HG02759 (cell line): Measurements from ENCODE around the gene CBL.
A peak's percentile ranks its signal among the peaks of the same experiment; 100 is the strongest.
"Not testable (repeated sequence)": the region's sequence is repeated elsewhere in the genome, so short reads cannot be mapped to it uniquely, and the experiment has no call there.

Experiments
- ATAC-seq: cut with Tn5 transposase; IDR thresholded peaks from one replicate; pipeline ENCODE4 v1.9.1; 2021; ENCODE audit warnings: mild to moderate bottlenecking, moderate library complexity; ENCODE audit not compliant: unreplicated experiment

The CBL gene

DNA sequence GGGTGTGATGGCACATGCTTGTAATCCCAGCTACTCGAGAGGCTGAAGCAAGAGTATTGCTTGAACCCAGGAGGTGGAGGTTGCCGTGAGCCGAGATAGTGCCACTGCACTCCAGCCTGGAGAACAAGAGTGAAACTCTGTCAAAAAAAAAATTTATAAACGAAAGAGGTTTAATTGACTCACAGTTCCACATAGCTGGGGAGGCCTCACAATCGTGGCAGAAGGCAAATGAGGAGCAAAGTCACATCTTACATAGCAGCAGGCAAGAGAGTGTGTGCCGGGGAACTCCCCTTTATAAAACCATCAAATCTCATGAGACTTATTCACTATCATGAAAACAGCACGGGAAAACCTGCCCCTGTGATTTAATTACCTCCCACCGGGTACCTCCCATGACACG lies 21.7 kb upstream of the CBL start:
- not testable (repeated sequence) for ATAC-seq

DNA sequence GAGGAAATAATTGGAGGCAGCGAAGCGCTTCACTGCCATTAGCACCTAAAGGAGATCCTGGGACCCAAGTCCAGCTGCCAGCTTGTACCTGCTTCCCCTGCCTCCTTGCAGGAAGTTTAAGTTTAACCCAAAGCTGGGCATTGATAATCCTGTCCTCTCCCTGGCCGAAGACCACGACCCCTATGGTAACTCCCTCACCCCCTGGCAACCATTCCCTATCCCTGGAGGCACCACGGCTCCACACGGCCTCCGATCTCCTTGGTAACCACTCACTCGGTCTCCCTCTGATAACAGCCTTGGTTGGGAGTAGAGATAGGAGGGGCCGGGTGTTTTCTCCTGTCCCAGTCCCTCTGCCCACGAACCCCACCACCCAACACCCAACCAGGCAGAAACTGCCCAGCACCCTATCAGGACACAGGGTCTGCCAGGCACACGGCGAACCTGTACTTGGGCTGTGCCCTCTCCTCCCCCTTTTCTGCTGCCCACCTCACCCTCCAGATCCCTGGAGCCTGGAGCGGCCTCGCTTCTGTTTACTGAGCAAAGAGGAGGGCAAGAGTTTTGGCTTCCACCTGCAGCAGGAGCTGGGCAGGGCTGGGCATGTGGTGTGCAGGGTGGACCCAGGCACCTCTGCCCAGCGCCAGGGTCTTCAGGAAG lies 20.0 kb upstream of the CBL start:
- no peak for ATAC-seq

DNA sequence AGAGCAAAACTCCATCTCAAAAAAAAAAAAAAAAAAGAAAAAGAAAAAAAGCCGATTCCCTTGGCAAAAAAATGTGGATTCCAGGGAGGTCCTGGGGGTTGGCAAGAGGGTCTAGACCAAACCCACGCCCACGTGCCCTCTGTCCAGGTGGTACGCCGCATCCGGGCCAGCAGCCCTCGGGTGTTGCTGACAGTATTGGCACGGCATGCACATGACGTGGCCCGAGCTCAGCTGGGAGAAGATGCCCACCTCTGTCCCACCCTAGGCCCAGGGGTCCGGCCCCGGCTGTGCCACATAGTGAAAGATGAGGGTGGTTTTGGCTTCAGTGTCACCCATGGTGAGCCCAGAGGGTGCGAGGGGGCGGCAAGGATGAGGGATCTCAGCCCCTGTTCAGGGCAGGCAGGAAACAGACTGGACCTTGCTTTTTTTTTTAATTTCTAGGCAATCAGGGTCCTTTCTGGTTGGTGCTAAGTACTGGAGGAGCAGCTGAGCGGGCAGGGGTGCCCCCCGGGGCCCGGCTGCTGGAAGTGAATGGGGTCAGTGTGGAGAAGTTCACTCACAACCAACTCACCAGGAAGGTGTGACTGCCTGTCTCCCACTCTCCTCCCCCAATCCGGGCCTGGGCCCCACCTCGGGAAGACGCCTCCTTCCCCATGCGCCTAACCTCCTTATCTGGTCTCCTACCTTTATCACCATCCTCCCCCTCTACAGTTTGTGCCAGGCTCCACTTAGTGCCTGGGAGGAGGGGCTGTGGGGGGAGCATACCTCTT lies 18.8 kb upstream of the CBL start:
- ATAC-seq = no peak

DNA sequence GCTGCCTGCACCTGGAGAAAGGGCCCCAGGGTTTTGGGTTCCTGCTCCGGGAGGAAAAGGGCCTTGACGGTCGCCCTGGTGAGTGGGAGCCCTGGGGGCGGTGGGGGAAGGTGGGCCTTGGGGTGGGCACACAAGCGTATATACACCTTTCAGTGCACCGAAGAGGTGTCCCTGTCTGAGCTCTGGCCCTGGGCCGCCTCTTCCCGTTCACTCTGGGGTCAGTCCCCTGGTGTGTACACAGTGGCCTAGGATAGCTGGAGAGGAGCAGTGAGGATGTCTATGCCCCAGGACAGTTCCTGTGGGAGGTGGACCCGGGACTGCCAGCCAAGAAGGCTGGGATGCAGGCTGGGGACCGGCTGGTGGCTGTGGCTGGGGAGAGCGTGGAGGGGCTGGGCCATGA lies 18.1 kb upstream of the CBL start:
- ATAC-seq = no peak

DNA sequence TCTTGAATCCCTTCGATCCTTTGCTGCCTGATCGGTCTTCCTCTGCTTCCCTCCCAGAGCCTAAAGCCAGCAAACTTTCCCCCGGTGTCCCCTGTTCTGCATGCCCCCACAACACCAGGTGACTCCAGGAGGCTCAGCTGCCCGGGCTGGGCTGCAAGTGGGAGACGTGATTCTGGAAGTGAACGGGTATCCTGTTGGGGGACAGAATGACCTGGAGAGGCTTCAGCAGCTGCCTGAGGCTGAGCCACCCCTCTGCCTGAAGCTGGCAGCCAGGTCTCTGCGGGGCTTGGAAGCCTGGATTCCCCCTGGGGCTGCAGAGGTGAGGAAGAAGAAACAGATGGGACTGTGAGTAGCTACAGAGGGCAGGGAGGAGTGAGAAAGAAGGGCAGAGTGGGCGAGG lies 17.3 kb upstream of the CBL start:
- no peak for ATAC-seq

DNA sequence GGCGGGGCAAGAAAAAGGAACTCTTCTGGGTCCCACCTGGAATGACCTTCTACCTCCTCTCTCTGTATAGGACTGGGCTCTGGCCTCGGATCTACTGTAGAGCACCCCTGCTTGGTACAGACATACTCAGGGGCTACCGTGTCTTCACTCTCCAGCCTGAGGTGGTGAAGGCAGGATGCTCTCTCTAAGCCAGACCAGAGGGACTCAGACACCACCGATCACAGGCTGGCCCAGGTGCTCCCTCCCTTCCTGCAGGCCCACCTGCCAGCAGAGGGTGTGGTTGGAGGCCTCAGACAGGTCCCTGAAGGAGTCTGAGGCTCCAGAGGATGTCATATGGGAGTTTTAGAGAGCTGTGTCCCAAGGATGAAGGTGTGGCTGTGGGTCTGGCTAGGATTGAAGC lies 16.7 kb upstream of the CBL start:
- ATAC-seq = no peak

DNA sequence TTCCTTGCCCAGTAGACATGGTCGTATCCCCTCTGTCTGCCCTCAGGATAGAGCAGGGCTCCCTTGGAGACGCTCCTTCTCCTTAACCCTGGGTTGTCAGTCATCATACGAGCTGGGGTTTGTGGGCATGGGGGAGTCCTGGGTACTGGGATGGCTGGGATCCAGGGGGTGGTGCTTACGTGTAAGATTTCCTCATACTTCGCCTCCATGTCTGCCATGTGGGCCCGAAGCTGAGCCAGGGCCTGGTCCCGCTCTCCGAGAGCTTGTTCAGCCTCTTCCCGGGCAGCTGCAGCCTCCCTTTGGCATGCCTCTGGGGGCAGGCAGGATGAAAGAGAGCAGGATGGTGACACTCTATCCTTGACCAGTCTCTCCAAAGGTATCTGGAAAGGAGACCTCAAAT lies 15.6 kb upstream of the CBL start:
- ATAC-seq = no peak

DNA sequence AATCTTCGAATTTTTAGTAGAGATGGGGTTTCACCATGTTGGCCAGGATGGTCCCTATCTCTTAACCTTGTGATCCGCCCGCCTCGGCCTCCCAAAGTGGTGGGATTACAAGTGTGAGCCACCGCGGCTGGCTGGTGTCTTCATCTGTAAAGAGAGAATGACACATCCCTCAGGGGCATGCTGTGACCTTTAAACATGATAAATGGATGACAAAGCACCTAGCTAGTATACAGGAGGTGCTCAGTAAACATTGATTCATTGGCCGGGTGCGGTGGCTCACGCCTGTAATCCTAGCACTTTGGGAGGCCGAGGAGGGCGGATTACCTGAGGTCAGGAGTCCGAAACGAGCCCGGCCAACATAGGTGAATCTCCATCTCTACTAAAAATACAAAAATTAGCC lies 14.9 kb upstream of the CBL start:
- not testable (repeated sequence) for ATAC-seq

DNA sequence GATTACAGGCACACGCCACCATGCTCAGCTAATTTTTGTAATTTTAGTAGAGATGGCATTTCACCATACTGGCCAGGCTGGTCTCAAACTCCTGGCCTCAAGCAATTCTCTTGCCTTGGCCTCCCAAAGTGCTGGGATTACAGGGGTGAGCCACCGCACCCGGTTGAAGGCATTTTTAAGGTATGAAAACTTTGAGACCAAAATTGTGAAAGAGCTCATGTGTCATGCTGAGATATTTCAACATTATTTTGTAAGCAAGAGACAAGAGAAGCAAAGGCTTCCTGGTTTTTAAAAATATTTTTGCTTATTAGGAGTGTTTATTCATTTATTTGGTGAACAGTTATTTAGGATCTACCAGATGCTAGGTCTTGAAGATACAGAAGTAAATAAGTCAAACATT lies 14.0 kb upstream of the CBL start:
- no peak for ATAC-seq

DNA sequence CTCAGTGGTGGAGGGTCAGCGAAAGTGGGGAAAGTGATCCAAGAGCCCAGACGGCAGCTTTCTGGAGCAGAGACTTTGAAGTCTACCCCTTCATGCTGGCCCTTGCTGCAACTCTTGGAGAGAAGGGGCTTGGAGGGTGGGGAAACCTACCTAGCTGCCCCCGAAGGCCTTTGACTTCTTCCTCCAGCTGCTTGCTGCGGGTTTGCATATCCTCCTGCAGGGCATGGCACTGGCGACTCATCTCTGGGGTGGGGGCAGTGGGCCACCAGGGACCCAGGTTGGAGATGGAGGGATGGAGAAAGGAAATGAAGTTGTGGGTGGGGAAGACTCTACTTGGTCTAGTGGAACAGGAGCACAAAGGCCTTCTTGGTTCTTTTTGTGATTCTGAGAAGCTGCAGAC lies 13.1 kb upstream of the CBL start:
- ATAC-seq = no peak

DNA sequence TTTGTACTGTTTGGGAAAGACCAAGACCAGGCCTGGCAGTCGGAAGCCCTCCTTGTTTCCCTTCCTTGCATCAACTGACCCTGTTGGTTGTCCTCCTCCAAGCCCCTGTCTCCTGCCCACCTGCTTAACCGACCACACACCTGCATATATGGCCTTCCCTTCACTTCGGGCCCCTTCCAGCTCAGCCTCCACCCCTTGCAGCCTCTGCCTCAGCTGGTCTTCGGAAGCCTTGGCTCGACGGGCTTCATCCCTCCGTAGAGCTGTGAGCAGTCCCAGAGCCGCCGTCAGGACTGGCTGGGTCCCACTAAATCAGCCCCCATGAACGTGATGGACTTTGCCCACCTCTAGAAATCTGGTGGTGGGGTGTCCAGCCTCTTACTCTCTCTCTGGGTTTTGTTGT lies 12.5 kb upstream of the CBL start:
- no peak for ATAC-seq

DNA sequence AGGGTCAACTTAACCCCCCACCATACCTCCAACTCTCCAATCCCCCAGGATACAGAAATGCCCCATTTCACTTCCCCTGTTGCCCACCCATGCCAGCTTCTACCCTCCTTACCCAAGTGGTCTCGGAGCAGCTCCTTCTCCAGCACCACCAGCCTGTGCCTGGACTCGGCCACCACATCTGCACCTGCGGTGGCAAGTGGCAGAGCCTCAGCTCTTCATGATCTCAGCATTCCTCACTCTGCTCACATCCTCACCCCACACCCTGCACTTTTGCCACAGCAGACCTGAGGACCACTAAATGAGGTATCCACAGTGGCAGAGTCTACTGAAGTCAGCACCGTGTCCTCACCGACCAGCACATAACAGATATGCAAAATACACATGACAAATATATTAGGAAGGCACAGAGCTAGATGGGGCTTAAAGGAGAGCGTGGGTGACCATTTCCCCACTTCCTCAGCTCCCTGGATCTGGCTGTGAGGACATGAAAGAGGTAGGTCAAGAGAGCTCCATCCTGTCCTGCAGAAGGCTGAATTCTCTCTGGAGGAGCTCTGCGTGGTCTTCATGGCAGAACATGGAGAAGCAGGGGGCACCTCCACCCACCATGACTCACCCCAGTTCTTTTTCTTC lies 11.2 kb upstream of the CBL start:
- no peak for ATAC-seq

DNA sequence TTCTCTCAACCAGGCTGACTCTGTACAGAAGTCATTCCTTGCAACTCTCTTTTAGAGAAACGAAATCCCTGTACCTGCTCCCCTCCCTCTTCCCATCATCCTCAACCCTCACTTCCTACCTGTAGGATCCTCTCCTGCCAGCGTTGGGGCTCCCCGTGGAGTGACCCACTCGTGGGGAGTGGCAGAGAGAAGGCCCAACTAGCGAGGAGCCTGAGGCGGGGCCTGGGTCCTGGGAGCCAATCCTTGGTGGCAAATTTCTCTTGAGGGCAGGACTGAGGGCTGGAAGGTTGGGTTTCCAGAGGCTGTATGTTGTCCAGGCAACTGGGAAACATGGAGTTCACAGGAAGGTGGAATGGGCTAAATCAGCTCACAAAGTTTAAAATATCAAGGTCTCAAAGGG lies 10.5 kb upstream of the CBL start:
- ATAC-seq = no peak

DNA sequence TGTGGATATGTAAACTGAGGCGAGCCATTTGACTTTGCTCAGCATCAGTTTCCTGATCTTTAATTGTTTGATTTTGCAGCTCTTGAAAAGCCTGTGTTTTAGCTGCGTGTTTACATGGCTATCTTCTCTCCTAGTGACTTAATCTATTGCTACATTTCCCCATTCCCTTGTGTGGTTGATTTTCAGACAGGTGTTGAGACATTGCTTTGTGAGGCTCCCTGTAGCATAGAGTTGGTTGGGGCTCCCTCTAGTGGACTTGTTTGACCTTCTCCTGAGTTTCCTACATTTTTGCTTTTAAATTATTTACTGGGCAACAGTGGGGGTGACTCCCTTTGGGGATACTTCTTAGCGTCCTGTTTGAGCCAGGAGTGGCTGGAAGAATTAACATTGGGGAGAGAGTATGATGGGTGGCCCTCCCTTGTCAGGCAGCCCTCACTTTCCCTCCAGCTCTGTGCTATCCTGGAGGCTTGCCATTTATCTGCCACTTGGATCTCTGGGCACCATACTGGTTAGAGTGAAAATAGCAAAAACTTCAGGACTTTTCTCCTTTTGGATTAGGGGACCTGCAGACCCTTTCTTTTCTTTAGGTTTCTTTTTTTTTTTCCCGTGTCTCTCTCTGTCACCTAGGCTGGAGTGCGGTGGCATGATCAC lies 9.2 kb upstream of the CBL start:
- peak; percentile 67 for ATAC-seq

DNA sequence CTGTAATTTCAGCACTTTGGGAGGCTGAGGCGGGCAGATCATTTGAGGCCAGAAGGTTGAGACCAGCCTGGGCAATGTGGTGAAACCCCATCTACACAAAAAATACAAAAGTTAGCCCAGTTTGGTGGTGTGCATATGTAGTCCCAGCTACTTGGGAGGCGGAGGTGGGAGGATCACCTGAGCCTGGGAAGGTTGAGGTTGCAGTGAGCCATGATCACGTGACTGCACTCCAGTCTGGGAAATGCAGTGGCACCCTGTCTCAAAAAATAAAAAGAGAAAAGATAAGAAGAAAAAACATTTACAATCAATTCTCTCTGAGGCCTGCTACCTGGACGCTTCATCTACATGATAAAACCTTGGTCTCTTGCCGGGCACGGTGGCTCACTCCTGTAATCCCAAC lies 7.2 kb upstream of the CBL start:
- no peak for ATAC-seq

DNA sequence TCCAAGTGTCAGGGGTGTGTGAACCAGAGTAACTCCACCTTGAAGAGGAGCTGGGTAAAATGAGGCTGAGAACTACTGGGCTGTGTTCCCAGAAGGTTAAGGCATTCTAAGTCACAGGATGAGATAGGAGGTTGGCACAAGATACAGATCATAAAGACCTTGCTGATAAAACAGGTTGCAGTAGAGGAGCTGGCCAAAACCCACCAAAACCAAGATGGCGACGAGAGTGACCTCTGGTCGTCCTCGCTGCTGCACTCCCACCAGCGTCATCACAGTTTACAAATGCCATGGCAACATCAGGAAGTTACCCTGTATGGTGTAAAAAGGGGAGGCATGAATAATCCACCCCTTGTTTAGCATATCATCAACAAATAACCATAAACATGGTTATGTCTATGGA lies 4.9 kb upstream of the CBL start:
- ATAC-seq = not testable (repeated sequence)

DNA sequence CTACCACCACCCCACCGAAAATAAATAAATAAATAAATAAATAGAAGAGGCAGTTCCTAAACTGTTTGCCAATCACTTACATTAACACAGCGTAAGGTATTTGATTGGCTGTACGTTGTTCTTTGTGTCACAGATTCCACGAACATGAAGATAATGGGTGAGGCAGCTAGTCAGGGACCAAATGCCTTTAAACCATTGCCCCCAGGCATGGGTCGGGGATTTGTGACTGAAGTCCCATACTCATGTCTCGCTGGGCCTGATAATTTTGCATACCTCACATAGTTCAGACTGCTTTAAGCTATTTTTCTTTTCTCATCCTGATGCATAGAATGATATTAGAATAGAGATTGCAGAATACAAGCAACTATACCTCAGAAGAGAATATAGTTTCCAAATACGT lies 3.6 kb upstream of the CBL start:
- no peak for ATAC-seq

DNA sequence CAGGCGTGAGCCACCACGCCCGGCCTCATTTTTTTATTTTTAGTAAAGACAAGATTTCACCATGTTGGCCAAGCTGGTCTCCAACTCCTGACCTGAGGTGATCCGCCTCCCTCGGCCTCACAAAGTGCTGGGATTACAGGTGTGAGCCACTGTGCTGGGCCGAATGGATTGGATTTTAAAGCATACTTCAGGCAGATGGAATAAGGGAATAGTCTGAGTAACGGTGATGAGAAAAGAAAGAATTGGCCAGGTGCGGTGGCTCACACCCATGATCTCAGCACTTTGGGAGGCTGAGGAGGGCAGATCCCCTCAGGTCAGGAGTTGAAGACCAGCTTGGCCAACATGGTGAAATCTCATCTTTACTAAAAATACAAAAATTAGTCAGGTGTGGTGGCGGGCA lies 2.1 kb upstream of the CBL start:
- no peak for ATAC-seq

DNA sequence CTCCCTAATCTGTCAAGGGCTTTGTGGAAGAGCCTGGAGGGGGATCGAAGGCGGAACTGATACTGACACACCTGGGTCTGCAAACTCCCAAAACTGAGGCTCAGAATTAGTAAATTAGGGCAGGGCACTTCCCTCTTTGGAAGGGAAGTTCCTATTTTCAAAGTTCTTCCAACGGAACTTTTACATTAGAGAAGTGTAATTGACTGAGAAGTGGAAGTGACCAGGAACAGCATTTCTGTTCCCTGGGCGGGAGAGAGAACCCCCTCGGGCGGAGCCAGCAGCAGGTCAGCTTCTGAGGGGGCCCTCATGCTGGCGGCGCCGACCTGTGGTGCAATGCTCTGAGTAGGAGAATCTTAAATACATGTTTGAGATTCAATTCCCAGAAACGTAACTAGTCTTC lies 1.1 kb upstream of the CBL start:
- no peak for ATAC-seq

DNA sequence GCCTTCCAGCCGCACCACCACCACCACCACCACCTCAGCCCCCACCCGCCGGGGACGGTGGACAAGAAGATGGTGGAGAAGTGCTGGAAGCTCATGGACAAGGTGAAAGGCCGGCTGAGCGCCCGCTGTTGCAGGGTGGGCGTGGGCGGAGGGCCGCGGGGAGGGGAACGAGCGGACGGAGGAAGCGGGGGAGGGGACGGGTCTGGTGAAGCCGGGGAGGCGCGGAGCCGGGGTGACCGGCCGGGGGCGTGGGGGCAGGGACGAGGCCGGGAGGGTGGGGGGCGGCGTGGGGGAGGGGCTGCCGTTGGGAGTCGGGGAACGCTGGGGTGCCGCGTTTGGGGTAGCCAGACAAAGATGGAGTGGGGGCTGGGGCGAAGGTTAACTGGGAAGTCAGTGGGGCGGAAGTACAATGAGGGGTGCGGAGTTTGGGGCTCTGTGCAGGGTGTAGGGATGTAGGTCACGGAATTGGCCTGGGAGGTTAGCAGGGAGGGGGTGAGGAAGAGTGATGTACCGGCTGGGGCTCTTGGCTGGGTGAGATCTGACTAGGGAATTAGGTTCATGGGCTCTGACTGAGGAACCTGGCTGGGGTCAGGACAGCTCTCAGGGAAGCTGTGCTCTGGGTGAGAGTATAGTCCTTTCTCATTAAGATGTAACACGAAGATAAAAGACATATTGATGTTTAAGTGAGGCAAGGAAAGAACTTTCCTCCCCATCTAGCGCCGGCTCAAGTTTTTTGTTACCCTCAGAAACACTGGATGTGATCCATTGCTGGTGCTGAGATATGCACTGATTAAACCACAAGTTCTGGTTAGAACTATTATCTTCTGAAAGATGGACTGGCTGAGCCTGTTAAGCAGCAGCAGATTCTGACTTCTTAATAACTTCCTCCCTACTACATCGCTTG lies 624 bp downstream of the CBL start:
- ATAC-seq = peak; percentile 33

DNA sequence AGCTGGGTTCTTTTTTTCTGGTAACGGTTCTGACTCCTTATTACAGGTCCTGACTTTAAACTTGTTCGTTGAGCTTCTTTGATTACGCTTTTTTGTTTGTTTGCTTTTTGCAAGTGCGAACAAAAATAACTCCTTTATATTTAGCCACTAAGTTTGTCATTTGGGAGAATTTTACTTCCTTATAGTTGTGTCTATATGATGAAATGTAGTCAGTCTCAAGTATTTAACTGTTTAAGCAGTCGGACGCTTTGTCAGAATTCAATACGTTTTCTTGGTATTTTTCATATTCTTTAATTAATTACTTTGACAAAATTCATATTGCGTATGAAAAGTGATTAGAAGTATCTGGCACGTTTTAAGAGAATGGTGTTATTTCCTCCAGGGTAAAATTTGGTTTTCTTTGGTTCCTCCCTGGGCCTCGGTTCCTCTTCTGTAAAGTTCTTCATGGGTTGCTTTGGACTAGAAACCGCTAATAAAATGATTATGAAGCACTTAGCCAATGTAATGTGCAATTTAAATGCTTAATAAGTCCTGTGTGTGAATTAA lies 1.3 kb downstream of the CBL start:
- no peak for ATAC-seq
